ENCODE results near the gene ANKRD65. TPM values are rescaled to one million over a fixed set of nuclear protein-coding genes. Genes with fewer than 3 reads are reported as not detected.
A peak's percentile ranks its signal among the peaks of the same experiment; 100 is the strongest.

ANKRD65 gene
- polyA plus RNA-seq, 1 donor (not counting 4 experiments of a cell fraction or from before 2014, with no cell fraction given), result 4.6 TPM

DNA sequence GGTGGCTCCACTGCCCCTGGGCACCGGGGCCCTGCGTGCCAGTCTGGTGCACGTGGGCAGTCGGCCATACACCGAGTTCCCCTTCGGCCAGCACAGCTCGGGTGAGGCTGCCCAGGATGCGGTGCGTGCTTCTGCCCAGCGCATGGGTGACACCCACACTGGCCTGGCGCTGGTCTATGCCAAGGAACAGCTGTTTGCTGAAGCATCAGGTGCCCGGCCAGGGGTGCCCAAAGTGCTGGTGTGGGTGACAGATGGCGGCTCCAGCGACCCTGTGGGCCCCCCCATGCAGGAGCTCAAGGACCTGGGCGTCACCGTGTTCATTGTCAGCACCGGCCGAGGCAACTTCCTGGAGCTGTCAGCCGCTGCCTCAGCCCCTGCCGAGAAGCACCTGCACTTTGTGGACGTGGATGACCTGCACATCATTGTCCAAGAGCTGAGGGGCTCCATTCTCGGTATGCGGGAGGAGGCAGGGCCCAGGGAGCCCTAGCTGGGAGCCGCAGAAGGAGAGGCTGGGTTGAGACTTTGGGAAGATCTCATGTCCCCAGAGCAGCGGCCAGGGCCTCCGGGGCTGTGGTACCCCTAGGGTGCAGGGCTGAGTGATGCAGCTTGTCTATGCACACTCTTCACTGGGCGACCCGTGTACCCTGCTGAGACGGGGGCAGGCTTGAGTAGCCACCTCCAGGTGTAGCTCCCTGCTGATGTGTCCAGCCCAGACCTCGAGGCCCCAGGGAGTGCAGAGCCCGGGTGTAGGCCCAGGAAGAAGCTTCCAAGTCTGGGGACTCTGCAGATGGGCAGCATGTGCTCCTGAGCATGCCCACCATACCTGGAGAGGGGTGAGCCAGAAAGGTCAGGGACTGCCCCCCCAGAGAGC, 16.2 kb upstream of the ANKRD65 start:
- no peak for FAIRE-seq

DNA sequence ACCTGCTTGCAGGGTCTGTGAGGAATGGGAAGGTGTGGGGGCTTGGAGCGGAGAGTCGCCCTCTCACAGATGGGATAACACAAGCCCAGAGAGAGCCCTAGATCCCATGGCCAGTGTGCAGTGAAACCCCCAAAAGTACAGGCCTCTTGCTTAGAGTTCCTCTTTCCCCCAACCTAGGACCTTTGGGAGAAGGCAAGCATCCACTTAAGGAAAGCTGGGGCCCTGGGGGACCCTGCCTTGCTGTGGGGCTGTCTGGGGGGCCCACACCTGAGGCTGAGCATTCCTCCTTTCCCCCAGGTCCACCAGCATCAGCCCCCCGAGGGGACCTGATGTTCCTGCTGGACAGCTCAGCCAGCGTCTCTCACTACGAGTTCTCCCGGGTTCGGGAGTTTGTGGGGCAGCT, 15.6 kb upstream of the ANKRD65 start:
- Histone ChIP-seq H3K27me3 (ENCODE audit: control insufficient read depth, extremely low read depth, insufficient read depth, low read length) (no peaks in the 10 kb centered on the region), H3K4me2 (ENCODE audit: control insufficient read depth, extremely low read depth, insufficient read depth, low read depth, low read length) (peak overlapping the region; percentile 79), H4K20me1 (ENCODE audit: control insufficient read depth, extremely low read depth, insufficient read depth, low read length) (peaks cover 2% of the 10 kb centered on the region), H3K79me2 (ENCODE audit: control insufficient read depth, insufficient read depth, low read length) (no peaks in the 10 kb centered on the region), H3K9me1 (ENCODE audit: control insufficient read depth, extremely low read depth, insufficient read depth, low read length) (no peaks in the 10 kb centered on the region), H3K4me1 (ENCODE audit: control insufficient read depth, extremely low read depth, insufficient read depth, low read length) (peaks cover 27% of the 10 kb centered on the region), H3K9ac (ENCODE audit: control insufficient read depth, extremely low read depth, insufficient read depth, low read length) (no peak overlapping the region), H3K27ac (ENCODE audit: control insufficient read depth, insufficient read depth, low read length) (no peak overlapping the region), H3K9me3 (ENCODE audit: control insufficient read depth, low read depth, low read length) (no peaks in the 10 kb centered on the region), H2AFZ (ENCODE audit: control insufficient read depth, low read length) (no peak overlapping the region), H3K4me3 (ENCODE audit: control insufficient read depth in 2 of 3, extremely low read depth in 1 of 3, insufficient read depth in 2 of 3, low read depth in 1 of 3, low read length in 3 of 3) (no peak overlapping the region), H3K36me3 (ENCODE audit: control insufficient read depth in 2 of 2, extremely low read depth in 1 of 2, insufficient read depth in 2 of 2, low read length in 2 of 2) (no peaks in the 10 kb centered on the region)
- no peak for TF ChIP-seq EZH2 (IDR thresholded peaks at IDR 0.05; ENCODE audit: low read length)
- TF ChIP-seq, protein P1, sequence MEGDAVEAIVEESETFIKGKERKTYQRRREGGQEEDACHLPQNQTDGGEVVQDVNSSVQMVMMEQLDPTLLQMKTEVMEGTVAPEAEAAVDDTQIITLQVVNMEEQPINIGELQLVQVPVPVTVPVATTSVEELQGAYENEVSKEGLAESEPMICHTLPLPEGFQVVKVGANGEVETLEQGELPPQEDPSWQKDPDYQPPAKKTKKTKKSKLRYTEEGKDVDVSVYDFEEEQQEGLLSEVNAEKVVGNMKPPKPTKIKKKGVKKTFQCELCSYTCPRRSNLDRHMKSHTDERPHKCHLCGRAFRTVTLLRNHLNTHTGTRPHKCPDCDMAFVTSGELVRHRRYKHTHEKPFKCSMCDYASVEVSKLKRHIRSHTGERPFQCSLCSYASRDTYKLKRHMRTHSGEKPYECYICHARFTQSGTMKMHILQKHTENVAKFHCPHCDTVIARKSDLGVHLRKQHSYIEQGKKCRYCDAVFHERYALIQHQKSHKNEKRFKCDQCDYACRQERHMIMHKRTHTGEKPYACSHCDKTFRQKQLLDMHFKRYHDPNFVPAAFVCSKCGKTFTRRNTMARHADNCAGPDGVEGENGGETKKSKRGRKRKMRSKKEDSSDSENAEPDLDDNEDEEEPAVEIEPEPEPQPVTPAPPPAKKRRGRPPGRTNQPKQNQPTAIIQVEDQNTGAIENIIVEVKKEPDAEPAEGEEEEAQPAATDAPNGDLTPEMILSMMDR (optimal IDR thresholded peaks at IDR 0.05 in 1 of 3, IDR thresholded peaks at IDR 0.05 in 1 of 3, conservative IDR thresholded peaks at IDR 0.05 in 1 of 3; ENCODE audit: extremely low read depth in 1 of 3, insufficient read depth in 2 of 3, low read length in 3 of 3), result no peak
- FAIRE-seq, result no peak
- dilution Hi-C loops (cut with MboI; ENCODE audit: extremely low pct_ligation_motif_present, low sequenced_read_pairs), result no loop called here
- DNase-seq (ENCODE audit: low read depth, low spot score), result no peak

More for the DNA sequence above, 16.2 kb upstream of the ANKRD65 start:
- Histone ChIP-seq H4K20me1 (ENCODE audit: control insufficient read depth, extremely low read depth, insufficient read depth, low read length) (peaks cover 2% of the 10 kb centered on the region), H3K27ac (ENCODE audit: control insufficient read depth, insufficient read depth, low read length) (no peak overlapping the region), H3K36me3 (ENCODE audit: control insufficient read depth in 2 of 2, extremely low read depth in 1 of 2, insufficient read depth in 2 of 2, low read length in 2 of 2) (no peaks in the 10 kb centered on the region), H3K4me1 (ENCODE audit: control insufficient read depth, extremely low read depth, insufficient read depth, low read length) (peaks cover 27% of the 10 kb centered on the region), H3K9me3 (ENCODE audit: control insufficient read depth, low read depth, low read length) (no peaks in the 10 kb centered on the region), H3K79me2 (ENCODE audit: control insufficient read depth, insufficient read depth, low read length) (no peaks in the 10 kb centered on the region), H3K9ac (ENCODE audit: control insufficient read depth, extremely low read depth, insufficient read depth, low read length) (no peak overlapping the region), H3K27me3 (ENCODE audit: control insufficient read depth, extremely low read depth, insufficient read depth, low read length) (no peaks in the 10 kb centered on the region), H3K9me1 (ENCODE audit: control insufficient read depth, extremely low read depth, insufficient read depth, low read length) (no peaks in the 10 kb centered on the region), H3K4me2 (ENCODE audit: control insufficient read depth, extremely low read depth, insufficient read depth, low read depth, low read length) (no peak overlapping the region), H3K4me3 (ENCODE audit: control insufficient read depth in 2 of 3, extremely low read depth in 1 of 3, insufficient read depth in 2 of 3, low read depth in 1 of 3, low read length in 3 of 3) (no peak overlapping the region), H2AFZ (ENCODE audit: control insufficient read depth, low read length) (no peak overlapping the region)
- TF ChIP-seq, protein P1 (optimal IDR thresholded peaks at IDR 0.05 in 1 of 3, IDR thresholded peaks at IDR 0.05 in 1 of 3, conservative IDR thresholded peaks at IDR 0.05 in 1 of 3; ENCODE audit: extremely low read depth in 1 of 3, insufficient read depth in 2 of 3, low read length in 3 of 3), result no peak
- no peak for TF ChIP-seq EZH2 (IDR thresholded peaks at IDR 0.05; ENCODE audit: low read length)
- dilution Hi-C loops (cut with MboI; ENCODE audit: extremely low pct_ligation_motif_present, low sequenced_read_pairs), result no loop called here
- DNase-seq (ENCODE audit: low read depth, low spot score), result no peak
